H1 (cell line): ENCODE measurements around the gene PPP2R1A. TPM values are rescaled to one million over a fixed set of nuclear protein-coding genes. Genes with fewer than 3 reads are reported as not detected.

Experiments
- CTCF ChIA-PET: fragments of 300-600 bp; sonication (Branson Sonifier 250); formaldehyde crosslinking; loops from one replicate; lab custom pipeline; 2021; ENCODE audit not compliant: partially characterized antibody; lab: Charles Lee
- POLR2A ChIA-PET: fragments of 300-600 bp; sonication (Branson Sonifier 250); formaldehyde crosslinking; loops from one replicate; lab custom pipeline; 2021; ENCODE audit warnings: inconsistent platforms; ENCODE audit not compliant: partially characterized antibody; lab: Charles Lee
- DNase-seq, 2 experiments: peaks; one replicate each; pipeline versions ENCODE4 v3.0.0 to v3.0.0-alpha.2; 2010 to 2022; ENCODE audit warnings: low spot score in 2 of 2, low read depth in 1 of 2, mixed read lengths in 1 of 2
- FAIRE-seq: peaks from 2 replicates; lab custom pipeline; 2011; peaks lifted over from hg19 to GRCh38; lab: Jason Lieb, UNC
- H2AFZ ChIP-seq: 2 replicates; pipeline ENCODE4 v1.8.1; 2012; ENCODE audit warnings: low read length, inconsistent platforms
- H2AK5ac ChIP-seq: 2 replicates; pipeline ENCODE4 v1.6.1; 2013; ENCODE audit warnings: low read depth, low read length
- H2BK120ac ChIP-seq: replicated peaks from 2 replicates; pipeline ENCODE3; 2013; ENCODE audit warnings: low read depth, low read length, inconsistent platforms
- H2BK12ac ChIP-seq: 2 replicates; pipeline ENCODE4 v1.6.1; 2013; ENCODE audit warnings: low read depth, low read length
- H2BK15ac ChIP-seq: 2 replicates; pipeline ENCODE4 v1.6.1; 2013; ENCODE audit warnings: low read length
- H2BK20ac ChIP-seq: 2 replicates; pipeline ENCODE4 v1.6.1; 2013; ENCODE audit warnings: low read length
- H2BK5ac ChIP-seq: 2 replicates; pipeline ENCODE4 v1.6.1; 2013; ENCODE audit warnings: low read depth, low read length
- H3K14ac ChIP-seq: 2 replicates; pipeline ENCODE4 v1.6.1; 2013; ENCODE audit warnings: inconsistent platforms; ENCODE audit not compliant: insufficient read length
- H3K18ac ChIP-seq: 2 replicates; pipeline ENCODE4 v1.6.1; 2013; ENCODE audit warnings: low read length; ENCODE audit errors: extremely low read depth
- H3K23ac ChIP-seq: 2 replicates; pipeline ENCODE4 v1.6.1; 2013; ENCODE audit warnings: inconsistent platforms; ENCODE audit not compliant: insufficient read length
- H3K23me2 ChIP-seq: 2 replicates; pipeline ENCODE4 v1.6.1; 2013; ENCODE audit warnings: low read depth, low read length
- H3K27ac ChIP-seq: 2 replicates; pipeline ENCODE4 v1.6.1; 2011; ENCODE audit warnings: low read depth, low read length, inconsistent platforms
- H3K27me3 ChIP-seq, 4 experiments: replicated peaks in 1 of 4; 1 replicate in 1 of 4; 2 replicates in 3 of 4; pipeline versions ENCODE4 v1.6.1 to v1.8.1; 2011 to 2013; ENCODE audit warnings: low read length in 3 of 4, mild to moderate bottlenecking in 3 of 4, inconsistent platforms in 2 of 4, mixed read lengths in 2 of 4, moderate library complexity in 1 of 4; ENCODE audit not compliant: control insufficient read depth in 3 of 4, insufficient read depth in 3 of 4; ENCODE audit errors: extremely low read depth in 1 of 4
- H3K36me3 ChIP-seq, 4 experiments: 2 replicates each; pipeline versions ENCODE4 v1.6.1 to v1.8.1; 2011 to 2013; ENCODE audit warnings: mild to moderate bottlenecking in 4 of 4, low read length in 3 of 4, moderate library complexity in 2 of 4, control low read depth in 1 of 4, inconsistent platforms in 1 of 4; ENCODE audit not compliant: insufficient read depth in 4 of 4, control insufficient read depth in 2 of 4
- H3K4ac ChIP-seq: replicated peaks from 2 replicates; pipeline ENCODE3; 2013; ENCODE audit warnings: low read length, low read depth, mixed read lengths, inconsistent platforms; ENCODE audit not compliant: insufficient read length
- H3K4me1 ChIP-seq, 4 experiments: replicated peaks in 1 of 4; 1 replicate in 1 of 4; 2 replicates in 3 of 4; pipeline versions ENCODE4 v1.6.1 to v1.8.1; 2011 to 2013; ENCODE audit warnings: low read length in 3 of 4, inconsistent platforms in 2 of 4, mixed read lengths in 1 of 4; ENCODE audit not compliant: insufficient read depth in 4 of 4, control insufficient read depth in 3 of 4
- H3K4me2 ChIP-seq, 2 experiments: 2 replicates each; pipeline versions ENCODE4 v1.6.1 to v1.8.1; 2011 to 2013; ENCODE audit warnings: low read depth in 2 of 2, low read length in 2 of 2, control low read depth in 1 of 2, inconsistent platforms in 1 of 2, mild to moderate bottlenecking in 1 of 2; ENCODE audit not compliant: insufficient read depth in 1 of 2
- H3K4me3 ChIP-seq, 4 experiments: fragments of 200-600, 300-600 bp in 1 of 4; sonication (generic), shearing (Covaris generic), sonication (Bioruptor Twin) in 1 of 4; 2 replicates each; pipeline versions ENCODE4 v1.5.1 to v1.8.1; 2011 to 2016; ENCODE audit warnings: low read length in 4 of 4, low read depth in 3 of 4, control low read depth in 2 of 4, inconsistent platforms in 2 of 4, mild to moderate bottlenecking in 2 of 4, mixed read lengths in 1 of 4, moderate library complexity in 1 of 4; ENCODE audit not compliant: insufficient read depth in 2 of 4; ENCODE audit errors: extremely low read depth in 1 of 4
- H3K56ac ChIP-seq: replicated peaks from 2 replicates; pipeline ENCODE3; 2013; ENCODE audit warnings: low read depth, mild to moderate bottlenecking, mixed read lengths, low read length, inconsistent platforms; ENCODE audit not compliant: insufficient read length
- H3K79me1 ChIP-seq: 2 replicates; pipeline ENCODE4 v1.6.1; 2013; ENCODE audit warnings: low read depth, low read length, control low read depth
- H3K79me2 ChIP-seq, 2 experiments: 2 replicates each; pipeline versions ENCODE4 v1.6.1 to v1.8.1; 2012 to 2013; ENCODE audit warnings: low read length in 2 of 2, mild to moderate bottlenecking in 2 of 2, inconsistent platforms in 1 of 2; ENCODE audit not compliant: insufficient read depth in 2 of 2, control insufficient read depth in 1 of 2
- H3K9ac ChIP-seq, 4 experiments: replicated peaks in 1 of 4; 1 replicate in 1 of 4; 2 replicates in 3 of 4; pipeline versions ENCODE4 v1.6.1 to v1.8.1; 2011 to 2013; ENCODE audit warnings: low read depth in 3 of 4, low read length in 3 of 4, control low read depth in 2 of 4, mild to moderate bottlenecking in 2 of 4, moderate library complexity in 2 of 4, inconsistent platforms in 1 of 4; ENCODE audit errors: extremely low read depth in 1 of 4
- H3K9me3 ChIP-seq, 2 experiments: 2 replicates each; pipeline versions ENCODE4 v1.6.1 to v1.8.1; 2012 to 2013; ENCODE audit warnings: mild to moderate bottlenecking in 2 of 2, moderate library complexity in 2 of 2, control low read depth in 1 of 2, inconsistent platforms in 1 of 2, low read depth in 1 of 2, low read length in 1 of 2, mixed read lengths in 1 of 2; ENCODE audit not compliant: insufficient read depth in 2 of 2
- H4K20me1 ChIP-seq, 2 experiments: replicated peaks in 1 of 2; 2 replicates each; pipeline versions ENCODE3 to v1.8.1; 2011 to 2013; ENCODE audit warnings: inconsistent platforms in 2 of 2, low read length in 2 of 2, mild to moderate bottlenecking in 1 of 2; ENCODE audit not compliant: insufficient read depth in 2 of 2, control insufficient read depth in 1 of 2
- H4K5ac ChIP-seq: 2 replicates; pipeline ENCODE4 v1.6.1; 2013; ENCODE audit warnings: low read length, low read depth, mixed read lengths, inconsistent platforms; ENCODE audit not compliant: insufficient read length
- H4K8ac ChIP-seq: 2 replicates; pipeline ENCODE4 v1.8.0; 2013; ENCODE audit warnings: mild to moderate bottlenecking, moderate library complexity, low read length, inconsistent platforms; ENCODE audit not compliant: insufficient read depth; ENCODE audit errors: extremely low read depth
- H4K91ac ChIP-seq: replicated peaks from 2 replicates; pipeline ENCODE3; 2013; ENCODE audit warnings: low read length, mixed read lengths, inconsistent platforms; ENCODE audit not compliant: insufficient read length
- CHD1 ChIP-seq: IDR thresholded peaks from 2 replicates; pipeline ENCODE4 v1.6.1; 2012; ENCODE audit warnings: low read depth, low read length, improper control_type of control experiment
- CHD2 ChIP-seq: IDR thresholded peaks from 2 replicates; pipeline ENCODE4 v1.6.1; 2012; ENCODE audit warnings: low read length, improper control_type of control experiment
- HDAC6 ChIP-seq: IDR thresholded peaks from one replicate; pipeline ENCODE4 v1.7.1; 2012; ENCODE audit warnings: low read depth, mild to moderate bottlenecking, inconsistent platforms, low read length, moderate library complexity
- JUND ChIP-seq: IDR thresholded peaks from 2 replicates; pipeline ENCODE4 v1.6.1; 2011; ENCODE audit warnings: mild to moderate bottlenecking, improper control_type of control experiment, low read length
- MAFK ChIP-seq: IDR thresholded peaks from 2 replicates; pipeline ENCODE4 v1.6.1; 2012; ENCODE audit warnings: low read depth, mild to moderate bottlenecking, improper control_type of control experiment, low read length
- MAX ChIP-seq: IDR thresholded peaks from 2 replicates; pipeline ENCODE4 v1.6.1; 2012; ENCODE audit warnings: inconsistent platforms
- RFX5 ChIP-seq: IDR thresholded peaks from 2 replicates; pipeline ENCODE4 v1.6.1; 2011; ENCODE audit warnings: low read depth, low read length, improper control_type of control experiment, borderline replicate concordance
- SIN3A ChIP-seq, 2 experiments: IDR thresholded peaks in 1 of 2; conservative IDR thresholded peaks in 1 of 2; 2 replicates each; pipeline ENCODE4 v1.6.1; 2011 to 2012; ENCODE audit warnings: low read length in 2 of 2, improper control_type of control experiment in 1 of 2, low read depth in 1 of 2, mild to moderate bottlenecking in 1 of 2
- SP2 ChIP-seq: IDR thresholded peaks from 2 replicates; pipeline ENCODE4 v1.6.1; 2012; ENCODE audit warnings: mild to moderate bottlenecking, low read length, inconsistent platforms
- TCF12 ChIP-seq: IDR thresholded peaks from 2 replicates; pipeline ENCODE4 v1.6.1; 2011; ENCODE audit warnings: low read depth, mild to moderate bottlenecking, low read length
- YY1 ChIP-seq: IDR thresholded peaks from 2 replicates; pipeline ENCODE4 v1.6.1; 2011; ENCODE audit warnings: low read depth, mild to moderate bottlenecking, low read length
- WGBS, 2 experiments: shearing (Covaris generic) in 1 of 2; methylation state at CpG; one replicate each; pipeline versions ENCODE4 v1.1.6 to v1.1.7; 2013 to 2015; ENCODE audit warnings: low lambda C conversion rate in 2 of 2, mixed read lengths in 2 of 2, inconsistent platforms in 1 of 2, low coverage in 1 of 2, missing lambda C conversion rate in 1 of 2; ENCODE audit not compliant: insufficient replicate concordance in 2 of 2, insufficient coverage in 1 of 2, insufficient read length in 1 of 2; ENCODE audit errors: extremely low coverage in 1 of 2, missing lambda C conversion rate in 1 of 2; 5-methylcytosine and 5-hydroxymethylcytosine counted together
- polyA plus RNA-seq, 7 experiments: library from polyadenylated mRNA; depleted of rRNA in 3 of 7; stranded (reverse) in 5 of 7; unstranded in 2 of 7; fragments of >200 nt in 5 of 7; fragments of 200-250 nt in 2 of 7; gene quantifications; 1 replicate in 5 of 7; 2 replicates in 1 of 7; 4 replicates in 1 of 7; pipeline versions ENCODE4 v1.2.1 to v1.2.3, GENCODE V29; 2011 to 2013; ENCODE audit warnings: missing spikeins in 2 of 7, mixed read lengths in 2 of 7
- total RNA-seq: library from RNA; stranded (reverse); fragmentation: NEBNext Ultra II Directional; extraction: Animal tissue kit (Norgen Biotek cat#: 25700); gene quantifications from 2 replicates; pipeline ENCODE4 v1.2.1, GENCODE V29; 2021

Gene PPP2R1A
- total and polyA plus RNA-seq, 2 of the 8 experiments (the other 6 are each of a cell fraction or from before 2014, with no cell fraction given): 380 to 382 TPM

- no peak for TF ChIP-seq CHD2
- TF ChIP-seq MAFK: no peak
- TF ChIP-seq SP2: no peak
- no peak for TF ChIP-seq TCF12
- TF ChIP-seq MAX: no peak
- TF ChIP-seq YY1: no peak
- TF ChIP-seq RFX5: no peak
- TF ChIP-seq CHD1: no peak
- no peak for TF ChIP-seq JUND
- no peak for TF ChIP-seq HDAC6
- no peak for TF ChIP-seq SIN3A (conservative IDR thresholded peaks at IDR 0.05 in 1 of 2, IDR thresholded peaks at IDR 0.05 in 1 of 2; ENCODE audit: low read depth in 1 of 2, low read length in 2 of 2)
- FAIRE-seq (no peak), DNase-seq (no peak)
- no peak overlapping the region for H3K27ac ChIP-seq
- H3K23me2 ChIP-seq: peaks cover 15% of the 10 kb centered on the region
- H4K91ac ChIP-seq: no peak overlapping the region
- H3K9me3 ChIP-seq: no peaks in the 10 kb centered on the region
- H2AFZ ChIP-seq: no peak overlapping the region
- ChIA-PET CTCF (interaction anchor here (2.8 kb wide), 1 partner anchor 13 kb away, joined by 16 read pairs; no protein-coding TSS in a partner anchor), POLR2A (interaction anchor here (1.0 to 1.7 kb wide), 5 partner anchors 8 to 53 kb away, joined by 3 to 5 read pairs (median 4); no protein-coding TSS in a partner anchor)
- H3K4me3 ChIP-seq: peak overlapping the region; percentile 71 to 95 (median 88)
- H4K5ac ChIP-seq: no peak overlapping the region
- no peak overlapping the region; the same call in 1 of the 2 replicates for H2BK12ac ChIP-seq
- H3K4ac ChIP-seq: no peak overlapping the region
- H3K9ac ChIP-seq: peak overlapping the region in 3 of 4 experiments; percentile 83 to 98 (median 98); a peak in 3 of 7 replicates
- H3K4me1 ChIP-seq: peaks cover 3 to 8% (median 5%) of the 10 kb centered on the region in 4 experiments
- no peak overlapping the region; the same call in 1 of the 2 replicates for H2AK5ac ChIP-seq
- peaks cover 27 to 61% of the 10 kb centered on the region in 2 experiments for H3K79me2 ChIP-seq
- H3K36me3 ChIP-seq: peaks cover 6 to 23% (median 15%) of the 10 kb centered on the region in 4 experiments; a peak in 7 of 8 replicates
- no peak overlapping the region for H3K18ac ChIP-seq
- peaks cover 14% of the 10 kb centered on the region for H3K79me1 ChIP-seq
- no peak overlapping the region for H3K56ac ChIP-seq
- H4K20me1 ChIP-seq: peaks cover 10 to 14% of the 10 kb centered on the region in 2 experiments
- no peak overlapping the region for H2BK20ac ChIP-seq
- no peak overlapping the region for H2BK120ac ChIP-seq
- 86% methylated on average over 5 of the region's 5 CpGs; no CpG with 5 or more reads in 1 of the 2 experiments for WGBS, 2 experiments
- H2BK5ac ChIP-seq: peak overlapping the region; percentile 26; the same call in 1 of the 2 replicates
- H3K4me2 ChIP-seq: peak overlapping the region; percentile 85 to 95
- no peak overlapping the region for H3K23ac ChIP-seq
- H3K14ac ChIP-seq: no peak overlapping the region
- H4K8ac ChIP-seq: no peak overlapping the region
- H3K27me3 ChIP-seq: no peaks in the 10 kb centered on the region
- no peak overlapping the region for H2BK15ac ChIP-seq
Measured at GRCh38 chr19:52191389-52191788, 1.5 kb downstream of the PPP2R1A start.
